ENCODE measurements around the gene FST. TPM values are rescaled to one million over a fixed set of nuclear protein-coding genes. Genes with fewer than 3 reads are reported as not detected.

FST gene
- total and polyA plus RNA-seq, 2 experiments from 2014 or later: 17.1 to 29.3 TPM

DNA sequence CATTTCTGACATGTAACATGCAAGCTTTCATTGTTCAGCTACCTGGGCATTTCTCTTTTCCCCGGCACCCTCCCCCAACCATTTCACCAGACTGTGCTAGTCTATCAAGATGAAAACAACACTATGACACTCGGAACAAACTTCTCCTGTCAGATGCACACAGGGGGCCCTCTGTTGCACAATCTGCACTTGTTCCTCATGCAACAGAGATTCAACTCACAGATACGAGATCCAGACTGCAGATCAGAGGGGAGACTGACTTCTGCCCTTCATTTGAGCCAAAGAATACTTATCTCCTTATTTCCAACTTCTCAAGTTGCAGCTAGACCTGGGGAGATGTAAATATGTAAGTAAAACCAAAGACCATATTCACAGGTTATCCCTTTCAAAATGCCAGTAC lies 15.7 kb upstream of the FST start:
- no peaks in the 10 kb centered on the region for H3K9me3 ChIP-seq (ENCODE audit: low read depth)
- DNase-seq (ENCODE audit: low read depth in 1 of 2, low spot score in 1 of 2): no peak
- H3K4me1 ChIP-seq (ENCODE audit: low read depth): no peaks in the 10 kb centered on the region
- no peak overlapping the region for H3K27ac ChIP-seq
- TF ChIP-seq CTCF (IDR thresholded peaks at IDR 0.05; ENCODE audit: low read depth, low read length): no peak
- H3K27me3 ChIP-seq: no peaks in the 10 kb centered on the region
- H3K36me3 ChIP-seq: no peaks in the 10 kb centered on the region
- no peak overlapping the region for H3K4me3 ChIP-seq

DNA sequence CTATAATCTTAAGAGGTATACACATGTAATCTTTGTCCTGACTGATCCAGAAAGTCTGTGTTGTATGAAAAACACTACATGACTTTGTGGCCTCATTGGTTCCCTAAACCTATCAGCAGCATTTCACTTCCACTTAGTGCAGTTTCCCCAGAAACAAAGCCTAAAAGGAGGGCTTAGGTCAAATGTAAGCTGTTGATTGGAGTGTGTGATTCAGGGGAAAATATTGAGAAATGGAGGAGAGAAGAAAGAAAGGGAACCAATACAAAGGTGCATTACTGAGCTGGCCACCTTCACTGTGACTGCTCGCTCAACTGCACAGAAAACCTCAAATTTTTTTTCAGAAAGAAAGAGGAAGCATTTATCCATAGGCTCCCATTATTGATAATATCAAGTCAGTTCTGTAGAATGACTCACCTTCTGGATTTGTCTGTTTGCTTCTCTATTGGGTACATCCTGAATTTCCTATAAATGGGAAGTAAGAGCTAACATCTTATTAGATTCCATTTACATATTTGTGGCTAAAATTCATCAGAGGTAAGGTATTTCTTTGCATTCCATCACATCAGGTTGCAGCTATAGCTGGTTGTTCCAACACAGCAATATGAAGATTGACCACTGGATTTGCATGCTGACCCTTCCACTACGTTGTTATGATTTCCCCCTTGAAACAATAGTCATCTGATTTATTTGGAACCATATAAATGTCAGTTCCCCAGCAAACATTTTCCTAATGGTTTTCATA lies 10.3 kb upstream of the FST start:
- no peak for TF ChIP-seq CTCF (IDR thresholded peaks at IDR 0.05; ENCODE audit: low read depth, low read length)
- no peak for DNase-seq (ENCODE audit: low read depth in 1 of 2, low spot score in 1 of 2)
- no peaks in the 10 kb centered on the region for H3K9me3 ChIP-seq (ENCODE audit: low read depth)
- H3K4me3 ChIP-seq: no peak overlapping the region
- no peaks in the 10 kb centered on the region for H3K4me1 ChIP-seq (ENCODE audit: low read depth)
- H3K27me3 ChIP-seq: no peaks in the 10 kb centered on the region
- no peak overlapping the region for H3K27ac ChIP-seq
- H3K36me3 ChIP-seq: no peaks in the 10 kb centered on the region

DNA sequence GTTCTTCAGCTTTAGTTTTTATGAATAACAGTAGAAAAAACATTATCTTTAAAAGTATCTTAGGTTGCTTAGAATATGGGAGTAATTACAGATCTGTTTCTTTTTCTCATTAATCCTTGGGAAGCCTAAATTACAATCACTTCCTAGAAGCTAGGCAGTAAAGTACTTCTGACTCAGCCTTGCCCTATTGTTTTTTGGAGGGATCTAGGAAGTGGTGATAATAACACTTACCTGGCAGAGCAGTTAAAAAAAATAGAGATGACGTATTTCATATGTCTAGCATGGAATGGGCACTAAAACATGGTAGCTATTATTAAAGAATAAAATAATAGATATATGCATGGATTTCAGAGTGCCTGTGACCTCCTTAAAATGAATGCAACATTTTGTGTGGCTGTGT lies 8.2 kb upstream of the FST start:
- no peak for DNase-seq (ENCODE audit: low read depth in 1 of 2, low spot score in 1 of 2)
- no peaks in the 10 kb centered on the region for H3K4me1 ChIP-seq (ENCODE audit: low read depth)
- H3K27ac ChIP-seq: no peak overlapping the region
- H3K4me3 ChIP-seq: no peak overlapping the region
- H3K9me3 ChIP-seq (ENCODE audit: low read depth): no peaks in the 10 kb centered on the region
- TF ChIP-seq CTCF (IDR thresholded peaks at IDR 0.05; ENCODE audit: low read depth, low read length): no peak
- no peaks in the 10 kb centered on the region for H3K27me3 ChIP-seq
- H3K36me3 ChIP-seq: no peaks in the 10 kb centered on the region

GRCh38 chr5:53472720-53473510 lies 7.5 kb upstream of the FST start:
- Histone ChIP-seq H3K9me3 (ENCODE audit: low read depth) (no peaks in the 10 kb centered on the region), H3K4me3 (no peak overlapping the region), H3K27me3 (no peaks in the 10 kb centered on the region), H3K4me1 (ENCODE audit: low read depth) (no peaks in the 10 kb centered on the region), H3K27ac (no peak overlapping the region), H3K36me3 (no peaks in the 10 kb centered on the region)
- no peak for TF ChIP-seq CTCF (IDR thresholded peaks at IDR 0.05; ENCODE audit: low read depth, low read length)
- DNase-seq (ENCODE audit: low read depth in 1 of 2, low spot score in 1 of 2): no peak

DNA sequence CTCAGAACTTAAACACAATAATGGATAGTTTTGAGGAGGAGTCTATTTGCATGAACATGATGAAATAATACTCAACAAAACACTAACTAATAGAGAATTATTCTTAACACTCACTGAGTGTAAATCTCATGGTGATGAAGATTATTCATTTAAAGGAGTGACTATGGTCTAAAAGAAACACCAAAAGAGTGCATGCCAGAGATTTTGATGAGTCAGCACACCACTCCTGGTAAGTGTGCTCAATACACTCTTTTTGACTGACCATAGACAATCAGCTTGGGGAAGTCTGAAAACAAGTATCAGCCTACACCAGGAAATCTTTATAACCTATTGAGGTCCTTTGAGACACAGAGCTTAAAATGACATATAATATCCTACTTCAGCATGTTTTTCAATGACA lies 6.8 kb upstream of the FST start:
- H3K27ac ChIP-seq: no peak overlapping the region

More for the DNA sequence above, 6.8 kb upstream of the FST start:
- Histone ChIP-seq H3K4me3 (no peak overlapping the region), H3K4me1 (ENCODE audit: low read depth) (no peaks in the 10 kb centered on the region), H3K36me3 (no peaks in the 10 kb centered on the region), H3K27me3 (no peaks in the 10 kb centered on the region), H3K9me3 (ENCODE audit: low read depth) (no peaks in the 10 kb centered on the region)
- DNase-seq (ENCODE audit: low read depth in 1 of 2, low spot score in 1 of 2): no peak
- no peak for TF ChIP-seq CTCF (IDR thresholded peaks at IDR 0.05; ENCODE audit: low read depth, low read length)
